ENCODE measurements around the gene SLC31A1.

DNA sequence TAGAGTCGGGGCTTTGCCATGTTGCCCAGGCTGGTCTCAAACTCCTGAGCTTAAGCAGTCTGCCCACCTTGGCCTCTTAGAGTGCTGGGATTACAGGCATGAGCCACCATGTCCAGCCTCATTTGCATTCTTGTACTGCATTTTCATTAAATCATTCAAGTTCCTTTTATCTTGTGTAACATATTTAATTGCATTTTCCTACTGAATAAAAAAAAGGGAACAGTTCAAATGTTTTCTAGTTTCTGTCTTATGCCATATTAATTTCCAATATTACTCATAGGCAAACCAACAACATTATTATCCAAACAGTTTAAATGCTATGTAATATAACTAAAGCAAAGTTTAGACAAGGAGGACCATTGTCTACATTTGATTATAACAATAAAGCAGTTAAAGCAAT lies 6.1 kb downstream of the SLC31A1 start:
- no peak for TF ChIP-seq EZH2 (IDR thresholded peaks at IDR 0.05; ENCODE audit: low read depth, unreplicated experiment)
- TF ChIP-seq, protein P1, sequence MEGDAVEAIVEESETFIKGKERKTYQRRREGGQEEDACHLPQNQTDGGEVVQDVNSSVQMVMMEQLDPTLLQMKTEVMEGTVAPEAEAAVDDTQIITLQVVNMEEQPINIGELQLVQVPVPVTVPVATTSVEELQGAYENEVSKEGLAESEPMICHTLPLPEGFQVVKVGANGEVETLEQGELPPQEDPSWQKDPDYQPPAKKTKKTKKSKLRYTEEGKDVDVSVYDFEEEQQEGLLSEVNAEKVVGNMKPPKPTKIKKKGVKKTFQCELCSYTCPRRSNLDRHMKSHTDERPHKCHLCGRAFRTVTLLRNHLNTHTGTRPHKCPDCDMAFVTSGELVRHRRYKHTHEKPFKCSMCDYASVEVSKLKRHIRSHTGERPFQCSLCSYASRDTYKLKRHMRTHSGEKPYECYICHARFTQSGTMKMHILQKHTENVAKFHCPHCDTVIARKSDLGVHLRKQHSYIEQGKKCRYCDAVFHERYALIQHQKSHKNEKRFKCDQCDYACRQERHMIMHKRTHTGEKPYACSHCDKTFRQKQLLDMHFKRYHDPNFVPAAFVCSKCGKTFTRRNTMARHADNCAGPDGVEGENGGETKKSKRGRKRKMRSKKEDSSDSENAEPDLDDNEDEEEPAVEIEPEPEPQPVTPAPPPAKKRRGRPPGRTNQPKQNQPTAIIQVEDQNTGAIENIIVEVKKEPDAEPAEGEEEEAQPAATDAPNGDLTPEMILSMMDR (conservative IDR thresholded peaks at IDR 0.05; ENCODE audit: low read depth in 2 of 2) = no peak
- no peak for TF ChIP-seq POLR2AphosphoS5 (IDR thresholded peaks at IDR 0.05; ENCODE audit: low read depth)
- no peak for TF ChIP-seq EZH2phosphoT487 (IDR thresholded peaks at IDR 0.05; ENCODE audit: unreplicated experiment)
- TF ChIP-seq, protein P2, sequence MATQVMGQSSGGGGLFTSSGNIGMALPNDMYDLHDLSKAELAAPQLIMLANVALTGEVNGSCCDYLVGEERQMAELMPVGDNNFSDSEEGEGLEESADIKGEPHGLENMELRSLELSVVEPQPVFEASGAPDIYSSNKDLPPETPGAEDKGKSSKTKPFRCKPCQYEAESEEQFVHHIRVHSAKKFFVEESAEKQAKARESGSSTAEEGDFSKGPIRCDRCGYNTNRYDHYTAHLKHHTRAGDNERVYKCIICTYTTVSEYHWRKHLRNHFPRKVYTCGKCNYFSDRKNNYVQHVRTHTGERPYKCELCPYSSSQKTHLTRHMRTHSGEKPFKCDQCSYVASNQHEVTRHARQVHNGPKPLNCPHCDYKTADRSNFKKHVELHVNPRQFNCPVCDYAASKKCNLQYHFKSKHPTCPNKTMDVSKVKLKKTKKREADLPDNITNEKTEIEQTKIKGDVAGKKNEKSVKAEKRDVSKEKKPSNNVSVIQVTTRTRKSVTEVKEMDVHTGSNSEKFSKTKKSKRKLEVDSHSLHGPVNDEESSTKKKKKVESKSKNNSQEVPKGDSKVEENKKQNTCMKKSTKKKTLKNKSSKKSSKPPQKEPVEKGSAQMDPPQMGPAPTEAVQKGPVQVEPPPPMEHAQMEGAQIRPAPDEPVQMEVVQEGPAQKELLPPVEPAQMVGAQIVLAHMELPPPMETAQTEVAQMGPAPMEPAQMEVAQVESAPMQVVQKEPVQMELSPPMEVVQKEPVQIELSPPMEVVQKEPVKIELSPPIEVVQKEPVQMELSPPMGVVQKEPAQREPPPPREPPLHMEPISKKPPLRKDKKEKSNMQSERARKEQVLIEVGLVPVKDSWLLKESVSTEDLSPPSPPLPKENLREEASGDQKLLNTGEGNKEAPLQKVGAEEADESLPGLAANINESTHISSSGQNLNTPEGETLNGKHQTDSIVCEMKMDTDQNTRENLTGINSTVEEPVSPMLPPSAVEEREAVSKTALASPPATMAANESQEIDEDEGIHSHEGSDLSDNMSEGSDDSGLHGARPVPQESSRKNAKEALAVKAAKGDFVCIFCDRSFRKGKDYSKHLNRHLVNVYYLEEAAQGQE (IDR thresholded peaks at IDR 0.05; ENCODE audit: unreplicated experiment) = no peak
- no peak for TF ChIP-seq CREB1 (CRISPR knock-in tag; IDR thresholded peaks at IDR 0.05; ENCODE audit: low read depth)
- no peak for TF ChIP-seq STAT1 (IDR thresholded peaks at IDR 0.05; ENCODE audit: unreplicated experiment)

Measured in GM23338 (cell line).